ENCODE data around the gene CTDSPL. TPM values are rescaled to one million over a fixed set of nuclear protein-coding genes. Genes with fewer than 3 reads are reported as not detected.
A peak's percentile ranks its signal among the peaks of the same experiment; 100 is the strongest.

Gene CTDSPL
- total RNA-seq, 1 donor from 2014 or later, result 43.0 TPM

- no peak overlapping the region for H3K4me3 Mint-ChIP-seq
- Histone ChIP-seq H3K4me1 (no peaks in the 10 kb centered on the region), H3K36me3 (no peaks in the 10 kb centered on the region), H3K27me3 (no peaks in the 10 kb centered on the region), H3K9ac (no peak overlapping the region), H3K79me2 (ENCODE audit: low read depth) (no peaks in the 10 kb centered on the region), H3F3A (ENCODE audit: low read depth) (no peaks in the 10 kb centered on the region), H4K20me1 (ENCODE audit: low read depth) (no peaks in the 10 kb centered on the region), H3K4me3 (no peak overlapping the region), H3K4me2 (no peak overlapping the region), H2AFZ (replicated peaks) (no peak overlapping the region), H3K27ac (no peak overlapping the region), H3K9me3 (ENCODE audit: low read depth) (no peaks in the 10 kb centered on the region)
- H3K27me3 Mint-ChIP-seq (ENCODE audit: insufficient read depth, low read depth), result peaks cover 6% of the 10 kb centered on the region
- H3K36me3 Mint-ChIP-seq, result peaks cover 9% of the 10 kb centered on the region
- TF ChIP-seq, protein P1, sequence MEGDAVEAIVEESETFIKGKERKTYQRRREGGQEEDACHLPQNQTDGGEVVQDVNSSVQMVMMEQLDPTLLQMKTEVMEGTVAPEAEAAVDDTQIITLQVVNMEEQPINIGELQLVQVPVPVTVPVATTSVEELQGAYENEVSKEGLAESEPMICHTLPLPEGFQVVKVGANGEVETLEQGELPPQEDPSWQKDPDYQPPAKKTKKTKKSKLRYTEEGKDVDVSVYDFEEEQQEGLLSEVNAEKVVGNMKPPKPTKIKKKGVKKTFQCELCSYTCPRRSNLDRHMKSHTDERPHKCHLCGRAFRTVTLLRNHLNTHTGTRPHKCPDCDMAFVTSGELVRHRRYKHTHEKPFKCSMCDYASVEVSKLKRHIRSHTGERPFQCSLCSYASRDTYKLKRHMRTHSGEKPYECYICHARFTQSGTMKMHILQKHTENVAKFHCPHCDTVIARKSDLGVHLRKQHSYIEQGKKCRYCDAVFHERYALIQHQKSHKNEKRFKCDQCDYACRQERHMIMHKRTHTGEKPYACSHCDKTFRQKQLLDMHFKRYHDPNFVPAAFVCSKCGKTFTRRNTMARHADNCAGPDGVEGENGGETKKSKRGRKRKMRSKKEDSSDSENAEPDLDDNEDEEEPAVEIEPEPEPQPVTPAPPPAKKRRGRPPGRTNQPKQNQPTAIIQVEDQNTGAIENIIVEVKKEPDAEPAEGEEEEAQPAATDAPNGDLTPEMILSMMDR (IDR thresholded peaks at IDR 0.05), result peak; percentile 24
- TF ChIP-seq EZH2 (IDR thresholded peaks at IDR 0.05), result no peak
- peak overlapping the region; percentile 50 for H3K27ac Mint-ChIP-seq
- DNase-seq (ENCODE audit: low spot score), result no peak
- peaks cover 5% of the 10 kb centered on the region for H3K4me1 Mint-ChIP-seq
- no peaks in the 10 kb centered on the region for H3K9me3 Mint-ChIP-seq
Measured at GRCh38 chr3:37985637-37986320, 124.1 kb downstream of the CTDSPL start.

DNA sequence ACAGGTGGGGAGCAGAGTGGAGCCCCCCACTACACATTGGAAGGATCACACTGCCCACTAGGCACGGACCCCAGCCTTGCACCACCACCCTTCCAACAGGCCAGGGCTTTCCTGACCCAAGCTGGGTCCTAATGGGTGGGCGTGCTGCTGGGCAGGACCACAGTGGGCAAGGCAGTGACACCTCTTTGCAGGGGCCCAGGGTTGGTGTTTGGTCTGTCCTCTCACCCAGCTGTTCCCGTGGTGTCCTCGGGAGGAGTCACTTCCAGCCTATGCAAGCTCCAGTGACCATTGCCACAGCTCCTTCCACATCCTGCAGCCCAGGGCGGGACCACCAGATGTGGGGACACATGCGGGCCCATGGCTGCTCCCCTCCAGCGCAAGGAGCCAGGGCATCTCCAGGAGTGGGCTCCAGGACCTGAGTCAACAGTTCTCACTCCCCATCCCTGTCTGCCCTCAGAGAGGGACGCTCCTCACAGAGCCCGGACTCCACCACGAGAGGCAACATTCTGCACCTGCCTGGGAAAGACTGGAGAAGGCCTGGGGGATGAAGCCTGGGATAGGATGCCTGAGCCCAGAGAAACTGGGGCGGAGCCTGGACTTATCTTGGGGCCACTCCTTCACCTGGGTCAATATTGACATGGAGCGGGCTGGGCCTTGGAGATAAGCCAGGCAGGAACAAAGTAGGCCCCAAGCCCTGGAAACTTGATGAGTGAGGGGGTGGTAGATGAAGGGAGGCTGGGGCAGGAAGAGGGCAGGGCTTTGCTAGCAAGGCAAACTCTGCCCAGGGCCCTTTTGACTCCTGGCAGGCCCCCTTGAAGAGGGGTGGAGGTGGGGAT is 125.0 kb downstream of the CTDSPL start:
- Histone ChIP-seq H3K27me3 (no peaks in the 10 kb centered on the region), H3K4me1 (no peaks in the 10 kb centered on the region), H3K27ac (no peak overlapping the region), H3F3A (ENCODE audit: low read depth) (no peaks in the 10 kb centered on the region), H3K36me3 (no peaks in the 10 kb centered on the region), H3K4me2 (no peak overlapping the region), H3K4me3 (no peak overlapping the region), H2AFZ (replicated peaks) (no peak overlapping the region), H4K20me1 (ENCODE audit: low read depth) (no peaks in the 10 kb centered on the region), H3K9ac (no peak overlapping the region), H3K9me3 (ENCODE audit: low read depth) (no peaks in the 10 kb centered on the region), H3K79me2 (ENCODE audit: low read depth) (no peaks in the 10 kb centered on the region)
- TF ChIP-seq, protein P1 (IDR thresholded peaks at IDR 0.05), result no peak
- Mint-ChIP-seq H3K4me3 (no peak overlapping the region), H3K27ac (no peak overlapping the region), H3K27me3 (ENCODE audit: insufficient read depth, low read depth) (peaks cover 5% of the 10 kb centered on the region), H3K4me1 (peaks cover 5% of the 10 kb centered on the region), H3K36me3 (peaks cover 8% of the 10 kb centered on the region), H3K9me3 (no peaks in the 10 kb centered on the region)
- no peak for DNase-seq (ENCODE audit: low spot score)

DNA sequence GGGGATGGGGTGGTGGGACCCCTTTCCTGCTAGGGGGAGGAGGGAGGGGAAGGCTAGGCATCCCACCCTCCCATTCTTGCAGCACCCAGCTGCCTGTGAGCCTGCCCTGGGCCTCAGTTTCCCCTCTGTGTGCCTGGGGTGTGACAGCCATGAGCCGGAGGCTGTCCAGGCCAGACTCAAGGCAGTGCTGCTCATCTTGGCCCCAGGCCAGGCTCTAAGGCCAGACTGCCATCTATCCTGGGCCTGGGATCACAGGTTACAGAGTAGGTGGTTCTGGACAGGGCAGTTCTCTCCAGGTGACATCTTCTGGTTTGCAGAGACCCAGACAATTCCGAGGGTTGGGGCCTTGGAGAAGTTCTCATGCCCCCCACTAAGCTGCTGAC is 125.6 kb downstream of the CTDSPL start:
- Mint-ChIP-seq H3K27me3 (ENCODE audit: insufficient read depth, low read depth) (peaks cover 6% of the 10 kb centered on the region), H3K27ac (no peak overlapping the region), H3K9me3 (no peaks in the 10 kb centered on the region), H3K36me3 (peaks cover 6% of the 10 kb centered on the region), H3K4me3 (no peak overlapping the region), H3K4me1 (peaks cover 5% of the 10 kb centered on the region)
- Histone ChIP-seq H3K27me3 (no peaks in the 10 kb centered on the region), H3K4me1 (no peaks in the 10 kb centered on the region), H3K9me3 (ENCODE audit: low read depth) (no peaks in the 10 kb centered on the region), H3K27ac (no peak overlapping the region), H3K4me2 (no peak overlapping the region), H4K20me1 (ENCODE audit: low read depth) (no peaks in the 10 kb centered on the region), H2AFZ (replicated peaks) (no peak overlapping the region), H3K4me3 (no peak overlapping the region), H3F3A (ENCODE audit: low read depth) (no peaks in the 10 kb centered on the region), H3K9ac (no peak overlapping the region), H3K36me3 (no peaks in the 10 kb centered on the region), H3K79me2 (ENCODE audit: low read depth) (no peaks in the 10 kb centered on the region)
- DNase-seq (ENCODE audit: low spot score), result no peak
- TF ChIP-seq EZH2phosphoT487 (IDR thresholded peaks at IDR 0.05) (no peak), EZH2 (IDR thresholded peaks at IDR 0.05) (no peak)
- TF ChIP-seq, protein P1 (IDR thresholded peaks at IDR 0.05), result no peak

All from neural progenitor cell (in vitro differentiated cells).